HG03575 (cell line): ENCODE results near the gene TELO2.

ENCODE experiments used
- ATAC-seq: cut with Tn5 transposase; IDR thresholded peaks from one replicate; pipeline ENCODE4 v1.9.1; 2021; ENCODE audit not compliant: unreplicated experiment, insufficient number of reproducible peaks, low FRiP score; ENCODE audit errors: extremely low read depth

The TELO2 gene

DNA sequence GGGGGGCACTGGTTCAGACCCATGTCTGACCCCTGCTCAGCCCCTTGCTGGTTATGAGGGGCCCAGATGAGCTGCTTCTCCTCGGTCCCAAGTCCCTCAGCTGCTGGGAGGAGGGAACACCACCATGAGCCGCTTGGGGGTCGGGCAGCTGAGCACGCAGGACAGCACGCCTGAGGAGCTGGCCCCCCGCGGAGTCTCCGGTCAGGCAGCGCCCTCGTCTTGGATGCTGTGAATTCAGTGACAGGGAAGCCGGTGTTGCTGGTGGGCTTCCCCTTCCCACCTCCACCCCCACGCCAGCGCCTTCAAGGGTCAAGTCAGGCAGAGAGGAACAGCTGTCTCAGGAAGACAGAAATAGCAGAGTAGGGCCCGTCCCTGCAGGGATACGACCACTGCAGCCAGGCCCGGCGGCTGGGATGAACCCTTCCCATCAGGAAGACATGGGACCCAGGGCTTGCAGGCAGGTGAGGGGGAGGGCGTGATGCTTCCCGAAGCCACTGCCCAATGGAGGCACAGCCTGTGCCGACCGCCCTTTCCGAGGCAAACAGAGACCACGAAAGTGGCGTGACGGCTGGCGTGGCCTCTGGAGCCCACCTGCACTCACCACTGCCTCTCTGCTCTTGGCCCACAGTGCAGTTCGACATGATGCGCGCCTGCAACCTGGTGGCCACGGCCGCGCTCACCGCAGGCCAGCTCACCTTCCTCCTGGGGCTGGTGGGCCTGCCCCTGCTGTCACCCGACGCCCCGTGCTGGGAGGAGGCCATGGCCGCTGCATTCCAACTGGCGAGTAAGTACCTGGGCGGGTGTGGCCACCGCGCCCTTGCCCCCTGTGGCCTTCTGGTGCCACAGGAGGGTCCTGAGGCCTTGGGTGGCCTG, 48.4 kb downstream of the TELO2 start:
- ATAC-seq = no peak

DNA sequence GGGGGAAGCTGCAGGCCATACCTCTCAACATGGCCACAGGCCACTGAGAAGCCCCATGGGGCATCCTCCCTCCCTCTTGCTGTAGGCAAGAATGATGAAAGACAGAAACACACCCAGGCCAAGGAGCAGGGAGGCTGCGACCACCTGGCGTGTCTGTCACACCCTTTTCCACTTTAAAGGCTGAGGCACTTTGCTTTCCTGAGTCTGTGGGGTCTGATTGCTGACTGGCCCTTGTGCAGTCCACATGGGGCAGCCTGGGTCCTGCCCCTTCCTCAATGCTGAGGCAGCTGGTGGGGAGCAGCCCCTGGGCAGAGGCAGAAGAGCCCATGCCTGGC, 49.0 kb downstream of the TELO2 start:
- no peak for ATAC-seq

DNA sequence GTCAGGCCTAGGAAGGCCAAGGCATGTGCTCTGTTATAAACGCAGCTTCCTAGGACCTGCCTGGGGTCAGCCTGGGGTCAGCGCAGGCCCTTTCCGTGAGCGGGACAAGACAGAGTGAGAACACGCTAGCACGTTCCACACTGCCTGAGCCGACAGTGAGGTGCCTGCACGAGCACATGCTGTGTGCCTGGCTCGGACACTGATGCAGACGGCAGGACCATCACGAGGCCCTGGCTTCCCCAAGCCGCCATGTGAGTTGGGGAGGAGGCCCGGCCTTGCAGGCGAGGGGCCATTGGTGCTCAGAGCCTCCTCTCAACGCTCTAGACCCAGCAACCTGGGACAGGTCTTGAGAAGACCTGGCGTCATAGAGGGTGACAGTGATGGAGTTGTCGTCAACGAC, 49.4 kb downstream of the TELO2 start:
- ATAC-seq = no peak

DNA sequence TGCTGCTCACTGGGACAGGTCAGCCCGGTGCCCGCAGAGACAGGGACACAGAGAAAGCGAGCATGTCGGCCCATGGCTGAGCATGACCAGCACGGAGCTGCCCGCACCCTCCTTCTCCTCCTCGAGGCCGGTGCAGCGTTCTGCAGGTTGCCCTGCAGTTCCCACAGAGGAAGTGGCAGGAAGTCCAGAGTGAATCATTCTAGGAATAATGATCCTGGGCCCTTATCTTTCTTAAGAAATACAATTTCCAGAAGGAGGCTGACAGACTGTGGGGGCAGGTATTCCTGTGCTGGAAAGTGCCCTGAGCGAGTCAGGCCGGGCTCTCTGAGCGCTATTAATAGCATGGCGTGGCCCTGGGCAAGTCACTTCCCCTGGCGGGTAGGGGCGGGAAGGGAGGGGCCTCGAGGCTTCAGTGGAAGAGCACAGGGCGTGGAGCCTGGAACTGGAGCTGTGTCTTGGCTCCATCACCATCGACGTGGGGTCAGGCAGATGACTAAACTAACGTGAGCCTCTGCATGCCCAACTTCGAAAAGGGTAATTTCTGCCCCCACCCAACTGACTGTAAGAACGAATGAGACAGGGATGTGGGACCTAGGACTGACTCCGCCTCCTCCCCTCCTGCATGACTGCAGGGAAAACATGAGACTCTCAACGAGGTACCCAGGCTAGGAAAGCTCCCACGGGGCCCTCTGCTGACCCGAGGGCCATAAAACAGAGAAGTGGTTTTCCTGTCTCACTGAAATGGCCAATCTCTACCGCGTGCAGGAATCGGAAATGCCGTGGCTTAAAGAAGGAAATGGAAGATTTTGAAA, 50.1 kb downstream of the TELO2 start:
- ATAC-seq = no peak

DNA sequence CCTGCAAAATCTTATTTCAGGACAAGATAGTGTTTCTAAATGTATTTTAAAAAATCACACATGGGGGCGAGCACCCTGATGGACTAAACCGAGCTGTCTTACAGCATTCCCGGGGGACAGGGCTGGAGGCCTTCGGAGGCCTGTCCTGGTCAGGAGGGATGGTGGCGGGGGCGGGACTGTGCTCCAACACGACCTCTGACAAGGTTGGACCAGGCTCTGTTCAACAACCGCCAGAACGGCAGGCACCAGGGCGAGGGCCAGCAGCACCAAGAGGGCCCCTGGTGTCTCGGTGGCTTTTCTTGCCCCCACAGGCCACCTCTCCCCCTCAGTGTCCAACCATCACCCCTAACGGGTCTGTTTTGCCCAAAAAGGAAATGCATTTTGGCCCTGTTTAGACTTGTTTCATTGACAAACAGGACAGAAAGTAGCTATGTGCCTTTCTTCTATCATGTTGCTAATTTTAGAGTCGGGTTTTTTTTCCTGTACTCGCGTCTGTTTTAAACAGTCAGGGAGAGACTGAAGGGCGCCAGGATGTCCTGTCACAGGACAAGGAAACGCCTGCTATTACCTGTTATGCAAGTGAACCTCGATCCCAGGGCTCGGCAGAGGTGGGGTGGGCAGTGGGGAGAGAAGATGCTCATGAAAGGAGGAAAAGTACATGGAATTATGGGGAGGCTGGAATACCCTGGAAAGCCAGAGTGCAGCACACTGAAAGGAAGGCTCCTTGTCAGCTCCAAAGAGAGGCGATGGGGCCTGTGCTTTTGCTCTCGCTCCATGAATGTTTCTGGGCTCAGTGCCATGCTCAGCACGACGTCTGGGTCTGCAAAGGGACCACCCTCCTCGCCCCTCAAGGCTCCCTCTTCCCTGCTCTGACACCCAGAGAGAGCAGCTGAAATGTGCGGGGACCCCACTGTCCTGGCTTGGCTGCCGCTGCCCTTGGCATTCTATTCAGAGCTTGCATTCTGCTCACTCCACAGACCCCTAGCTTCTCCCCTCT, 52.2 kb downstream of the TELO2 start:
- ATAC-seq = no peak

DNA sequence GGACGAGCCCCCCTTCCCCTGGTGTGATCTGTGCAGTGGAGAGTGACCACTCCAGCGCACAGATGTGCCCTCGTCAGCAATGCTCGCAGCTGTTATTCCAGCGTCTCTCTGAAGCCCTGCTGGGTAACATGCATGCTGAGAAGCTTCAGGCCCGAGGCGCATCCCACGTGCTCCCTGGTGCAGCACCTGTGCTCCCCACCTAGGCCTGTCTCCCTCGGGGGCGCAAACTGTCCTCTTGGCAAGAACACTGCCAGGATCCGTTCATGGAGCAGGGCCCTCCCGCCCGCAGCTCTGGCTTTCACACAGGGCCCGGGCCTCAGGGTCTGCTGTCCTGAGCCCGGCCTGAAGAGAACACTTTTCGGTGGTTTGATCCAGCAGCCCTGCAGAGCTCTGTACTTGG, 53.3 kb downstream of the TELO2 start:
- no peak for ATAC-seq

DNA sequence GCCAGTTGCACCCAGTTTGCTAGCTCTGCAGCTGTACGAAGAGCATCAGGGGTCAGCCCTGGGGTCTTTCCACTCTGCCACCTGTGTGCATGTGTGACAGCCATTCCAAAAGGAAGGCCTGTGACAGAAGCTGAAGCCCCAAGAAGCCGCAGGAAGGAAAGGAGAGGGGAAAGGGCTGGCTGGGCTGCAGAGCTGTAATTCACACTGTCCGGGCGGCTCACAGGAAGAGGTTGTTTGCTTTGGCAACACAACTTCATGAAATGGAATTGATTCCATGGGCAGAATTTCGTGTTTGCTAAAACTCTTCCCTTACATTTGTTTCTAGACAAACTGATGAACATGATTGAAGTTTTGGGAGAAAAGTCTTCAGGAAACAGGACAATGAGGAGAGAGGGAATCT, 55.1 kb downstream of the TELO2 start:
- no peak for ATAC-seq

DNA sequence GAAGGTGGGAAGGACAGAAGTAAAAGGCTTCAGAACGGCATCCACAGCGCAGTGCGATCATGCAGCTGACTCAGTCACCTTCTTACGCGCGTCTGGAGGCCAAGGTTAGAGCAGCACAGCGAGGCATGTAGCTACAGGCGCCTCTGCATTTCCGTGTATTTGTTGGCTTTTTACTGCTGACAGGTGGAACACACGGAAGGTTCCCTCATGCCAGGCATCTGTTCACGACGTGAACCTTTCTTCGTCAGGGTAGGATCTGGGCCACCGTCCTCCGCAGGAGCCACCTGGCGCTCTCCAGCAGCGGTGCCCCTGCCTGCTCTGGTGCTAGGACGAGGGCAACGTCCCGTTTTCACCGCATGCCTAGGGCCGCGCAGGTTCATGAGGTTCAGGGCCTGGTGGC, 55.6 kb downstream of the TELO2 start:
- ATAC-seq = no peak

DNA sequence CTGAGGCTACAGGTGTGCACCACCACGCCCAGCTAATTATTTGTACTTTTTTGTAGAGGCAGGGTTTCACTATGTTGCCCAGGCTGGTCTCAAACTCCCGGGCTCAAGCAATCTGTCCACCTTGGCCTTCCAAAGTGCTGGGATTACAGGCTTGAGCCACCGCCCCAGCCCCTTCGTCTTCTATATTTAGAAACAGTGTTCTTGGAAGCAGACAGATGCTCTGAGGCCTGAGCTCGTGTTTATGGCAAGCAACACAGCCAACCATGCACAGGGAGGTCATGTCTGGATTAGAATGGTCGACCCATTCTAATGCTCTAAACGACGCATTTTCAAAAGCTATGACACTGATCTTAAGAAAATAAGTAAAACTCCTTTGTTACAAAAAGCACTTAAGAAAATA, 56.9 kb downstream of the TELO2 start:
- no peak for ATAC-seq

DNA sequence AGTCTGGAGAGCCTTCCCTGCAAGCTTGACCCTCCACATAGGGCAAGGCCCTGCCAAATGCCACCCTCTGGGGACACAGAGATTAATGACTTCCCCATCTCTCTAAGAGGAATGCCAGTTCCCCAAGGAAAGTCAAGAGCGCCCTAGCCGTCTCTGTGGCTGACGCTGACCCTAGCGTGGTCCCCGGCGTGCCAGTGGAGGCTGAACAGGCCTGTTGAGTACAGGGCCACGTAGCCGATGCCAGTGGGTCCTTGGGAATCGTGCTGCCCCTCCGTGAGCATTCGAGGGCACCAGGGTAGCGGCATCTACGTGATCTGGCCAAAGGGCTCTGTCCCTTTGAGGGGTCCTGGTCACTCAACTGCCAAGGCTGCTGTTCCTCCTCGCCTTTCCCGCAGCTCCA, 57.5 kb downstream of the TELO2 start:
- no peak for ATAC-seq

DNA sequence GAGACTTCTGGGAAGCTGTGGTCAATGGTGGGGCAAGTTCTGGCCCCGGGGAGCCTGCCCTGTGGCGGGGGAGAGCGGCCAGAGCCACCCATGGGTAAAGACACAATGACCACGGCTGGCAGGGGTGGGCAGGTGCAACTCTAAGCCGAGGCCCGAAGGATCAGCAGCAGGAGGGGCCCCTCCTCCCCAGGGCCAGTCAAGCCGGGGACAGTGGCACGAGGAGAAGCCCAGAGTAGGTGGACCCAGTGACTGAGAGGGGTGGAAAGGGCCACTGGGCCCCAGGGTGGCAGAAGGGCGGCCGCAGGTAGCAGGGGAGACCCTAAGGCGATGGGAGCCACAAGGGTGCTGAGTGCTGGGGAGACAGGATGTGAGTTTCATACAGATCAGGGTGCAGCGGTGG, 58.0 kb downstream of the TELO2 start:
- no peak for ATAC-seq

DNA sequence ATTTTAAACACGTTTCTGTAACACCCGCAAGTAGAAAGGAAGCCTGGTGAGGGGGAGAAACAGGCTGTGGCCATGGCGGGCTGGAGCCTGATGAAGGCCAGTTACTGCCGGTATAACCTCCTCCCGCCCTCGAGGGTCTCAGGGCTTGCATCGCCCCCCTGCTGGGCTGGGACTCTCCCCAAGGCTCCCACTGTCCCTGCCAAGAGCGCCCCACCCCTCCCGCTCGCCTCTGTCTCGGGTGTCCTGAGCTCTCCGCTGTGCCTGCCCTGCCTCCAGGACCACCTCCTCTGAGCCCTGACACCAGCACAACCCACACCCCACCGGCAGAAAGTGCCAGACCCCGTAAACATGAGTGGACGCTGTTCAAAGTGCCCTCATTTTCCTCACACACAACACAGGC, 59.0 kb downstream of the TELO2 start:
- no peak for ATAC-seq

DNA sequence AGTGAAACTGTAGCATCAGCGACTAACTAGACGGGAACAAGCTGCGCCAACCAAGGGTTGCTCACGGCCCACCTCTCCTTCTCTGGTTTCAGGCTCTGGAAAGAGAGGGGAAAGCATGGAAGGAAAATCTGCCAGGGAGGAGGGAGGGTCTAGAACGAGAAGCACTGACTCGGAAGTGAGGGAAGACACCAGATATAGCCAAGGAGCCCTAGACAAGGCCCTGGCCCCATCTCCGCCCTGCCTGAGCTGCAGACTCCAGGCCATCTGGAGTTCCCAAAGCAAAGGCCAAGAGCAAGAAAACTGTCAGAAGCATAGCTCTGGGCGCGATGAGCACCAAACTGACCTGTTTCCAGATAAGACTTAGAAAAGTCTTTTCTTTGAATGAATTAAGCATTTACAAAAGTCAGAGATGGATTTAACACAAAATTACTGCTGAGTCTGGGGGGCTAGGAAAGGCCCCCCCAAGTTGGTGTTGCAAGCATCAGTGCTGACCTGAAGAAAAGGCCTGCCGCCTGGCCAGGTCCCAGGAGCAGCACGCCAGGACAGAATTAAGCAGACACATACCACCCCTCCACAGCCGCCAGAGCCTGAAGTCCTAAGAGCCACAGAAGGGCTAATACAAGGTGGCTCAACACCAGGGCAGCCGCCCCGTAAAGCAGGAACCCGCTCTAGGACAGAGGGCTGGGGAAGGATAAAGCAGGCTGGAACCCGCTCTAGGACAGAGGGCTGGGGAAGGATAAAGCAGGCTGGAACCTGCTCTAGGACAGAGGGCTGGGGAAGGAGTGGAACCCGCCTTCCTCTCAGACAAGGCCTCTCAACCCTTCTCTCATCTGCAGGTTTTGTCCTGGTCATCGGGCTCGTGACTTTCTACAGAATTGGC, 61.0 kb downstream of the TELO2 start:
- no peak for ATAC-seq

DNA sequence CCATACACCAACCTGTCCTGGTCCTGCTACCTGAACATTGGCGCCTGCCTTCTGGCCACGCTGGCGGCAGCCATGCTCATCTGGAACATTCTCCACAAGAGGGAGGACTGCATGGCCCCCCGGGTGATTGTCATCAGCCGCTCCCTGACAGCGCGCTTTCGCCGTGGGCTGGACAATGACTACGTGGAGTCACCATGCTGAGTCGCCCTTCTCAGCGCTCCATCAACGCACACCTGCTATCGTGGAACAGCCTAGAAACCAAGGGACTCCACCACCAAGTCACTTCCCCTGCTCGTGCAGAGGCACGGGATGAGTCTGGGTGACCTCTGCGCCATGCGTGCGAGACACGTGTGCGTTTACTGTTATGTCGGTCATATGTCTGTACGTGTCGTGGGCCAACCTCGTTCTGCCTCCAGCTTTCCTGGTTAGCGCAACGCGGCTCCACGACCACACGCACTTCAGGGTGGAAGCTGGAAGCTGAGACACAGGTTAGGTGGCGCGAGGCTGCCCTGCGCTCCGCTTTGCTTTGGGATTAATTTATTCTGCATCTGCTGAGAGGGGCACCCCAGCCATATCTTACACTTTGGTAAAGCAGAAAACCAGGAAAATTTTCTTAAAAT, 61.8 kb downstream of the TELO2 start:
- no peak for ATAC-seq

DNA sequence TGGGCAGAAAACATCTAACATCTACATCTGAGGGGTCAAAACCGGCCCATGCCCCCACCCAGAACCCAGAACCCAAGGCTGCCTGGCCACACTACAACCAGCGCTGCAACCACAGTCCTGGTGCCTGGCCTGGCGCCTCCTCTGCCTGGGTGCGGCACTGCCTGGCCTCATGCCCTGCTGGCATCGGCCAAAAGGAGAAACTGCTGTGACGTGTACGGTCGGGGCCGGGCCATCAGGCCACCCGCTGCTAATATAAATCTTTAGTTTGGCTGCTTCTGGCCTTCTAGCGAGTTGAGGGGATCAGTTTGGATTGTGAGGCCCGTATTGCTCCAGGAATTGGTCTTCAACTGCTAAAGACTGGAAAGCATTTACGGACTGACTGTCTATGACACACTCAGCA, 63.1 kb downstream of the TELO2 start:
- no peak for ATAC-seq

DNA sequence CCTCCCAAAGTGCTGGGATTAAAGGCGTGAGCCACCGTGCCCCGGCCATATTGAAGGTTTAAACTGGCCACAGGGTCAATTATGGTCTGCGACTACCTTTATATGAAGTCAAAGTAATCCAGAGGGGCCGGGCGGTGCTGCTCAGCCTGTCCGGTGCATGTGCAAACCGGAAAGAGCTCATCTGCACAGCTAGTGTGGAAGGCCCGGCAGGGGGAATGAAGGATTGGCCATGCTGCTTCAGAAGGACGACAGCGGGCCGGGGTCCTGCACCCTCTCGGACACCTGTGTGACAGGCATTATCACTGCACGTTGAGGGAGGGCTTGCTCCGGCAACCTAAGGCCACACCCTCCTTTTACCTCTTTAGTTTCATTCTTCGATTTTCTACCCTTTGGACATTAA, 63.9 kb downstream of the TELO2 start:
- ATAC-seq = no peak

DNA sequence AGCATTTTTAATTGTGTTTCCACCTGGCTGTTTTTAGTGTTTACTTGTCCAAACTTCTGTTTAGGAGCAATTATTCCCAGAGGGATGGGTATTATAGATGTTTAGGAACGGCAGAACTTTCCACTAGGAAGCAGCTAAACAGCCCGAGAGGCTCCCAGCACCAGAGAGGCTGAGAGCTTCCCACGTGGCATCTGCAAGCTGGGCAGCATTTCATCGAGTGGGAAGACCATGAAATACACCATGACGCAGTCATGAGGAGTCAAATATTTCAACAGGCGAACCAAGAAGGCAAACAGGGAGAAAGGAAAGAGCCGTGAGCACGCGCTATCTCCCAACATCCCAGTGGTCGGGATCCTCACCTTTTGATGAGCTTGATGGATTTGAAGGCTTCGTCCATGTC, 64.4 kb downstream of the TELO2 start:
- no peak for ATAC-seq

DNA sequence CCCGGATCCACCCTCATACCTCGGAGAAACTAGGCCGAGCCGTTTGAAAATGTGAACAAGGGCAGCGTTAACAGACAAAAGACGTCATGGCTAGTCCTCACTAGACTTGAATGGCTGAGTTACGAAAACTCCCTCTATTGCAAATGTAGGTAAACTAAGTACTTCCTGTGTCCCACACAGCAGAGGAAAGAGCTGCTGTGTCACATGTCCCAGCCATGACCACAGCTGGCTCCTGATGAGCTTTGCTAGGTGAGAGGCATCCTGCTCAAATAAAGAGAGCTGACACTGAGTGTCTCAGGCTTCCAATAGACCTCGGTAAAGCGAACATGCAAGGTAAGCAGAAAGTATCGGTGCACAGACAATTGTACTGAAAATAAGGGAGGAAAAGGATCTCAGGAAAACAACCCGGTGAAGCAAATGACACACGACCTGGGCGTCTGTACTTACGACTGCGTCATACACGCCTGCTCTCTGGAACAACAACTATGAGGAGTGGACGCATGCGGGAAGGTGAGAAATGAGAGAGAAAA, 66.4 kb downstream of the TELO2 start:
- ATAC-seq = no peak
